PC-3 (cell line): ENCODE results near the gene ITPRIP. TPM values are rescaled to one million over a fixed set of nuclear protein-coding genes. Genes with fewer than 3 reads are reported as not detected.

Source experiments
- ATAC-seq: fragments of 200-7000 bp; cut with Tn5 transposase; 2 replicates; pipeline ENCODE4 v1.9.1; 2020; ENCODE audit warnings: mild to moderate bottlenecking, moderate library complexity
- BruUV-seq: library from RNA; stranded (reverse); fragments of 400-500 nt; replicated peaks from 2 replicates; lab custom pipeline; 2021; lab: Mats Ljungman, UMichigan
- CTCF ChIA-PET: fragments of 300-600 bp; sonication (Branson Sonifier 250); formaldehyde crosslinking; loops from one replicate; lab custom pipeline; 2022; ENCODE audit warnings: antibody characterized with exemption; lab: Charles Lee
- POLR2A ChIA-PET: fragments of 300-600 bp; sonication (Branson Sonifier 250); formaldehyde crosslinking; loops from one replicate; lab custom pipeline; 2022; ENCODE audit warnings: antibody characterized with exemption; ENCODE audit not compliant: unreplicated experiment; lab: Charles Lee
- DNase-seq: peaks from one replicate; pipeline ENCODE4 v3.0.0-alpha.2; 2015
- H2AFZ ChIP-seq: fragments of 300-600 bp; sonication (generic); 2 replicates; pipeline ENCODE4 v1.6.0; 2016; ENCODE audit warnings: antibody characterized with exemption, low read length
- H3F3A ChIP-seq: fragments of 300-600 bp; sonication (generic); one replicate; pipeline ENCODE4 v1.6.0; 2017; ENCODE audit warnings: antibody characterized with exemption, low read length, control low read depth, mild to moderate bottlenecking; ENCODE audit not compliant: unreplicated experiment
- H3K27ac ChIP-seq: fragments of 300-600 bp; sonication (generic); 2 replicates; pipeline ENCODE4 v1.5.1; 2016; ENCODE audit warnings: mild to moderate bottlenecking, low read length
- H3K27me3 ChIP-seq: fragments of 300-600 bp; sonication (generic); 2 replicates; pipeline ENCODE4 v1.6.1; 2016; ENCODE audit warnings: low read length, mixed read lengths
- H3K36me3 ChIP-seq: fragments of 300-600 bp; sonication (generic); 2 replicates; pipeline ENCODE4 v1.6.1; 2016; ENCODE audit warnings: low read depth, mixed run types, low read length, mixed read lengths
- H3K4me1 ChIP-seq: fragments of 300-600 bp; sonication (generic); 2 replicates; pipeline ENCODE4 v1.5.1; 2016; ENCODE audit warnings: low read length; ENCODE audit not compliant: insufficient read depth
- H3K4me2 ChIP-seq: fragments of 300-600 bp; sonication (generic); 2 replicates; pipeline ENCODE4 v1.6.0; 2016; ENCODE audit warnings: low read length
- H3K4me3 ChIP-seq: fragments of 300-600 bp; sonication (generic); 2 replicates; pipeline ENCODE4 v1.5.1; 2016; ENCODE audit warnings: mild to moderate bottlenecking, low read length, mixed read lengths
- H3K79me2 ChIP-seq: fragments of 300-600 bp; sonication (generic); 2 replicates; pipeline ENCODE4 v1.6.1; 2017; ENCODE audit warnings: low read length, mixed read lengths
- H3K9ac ChIP-seq: fragments of 300-600 bp; sonication (generic); 2 replicates; pipeline ENCODE4 v1.6.0; 2016; ENCODE audit warnings: mild to moderate bottlenecking, low read length
- H3K9me2 ChIP-seq: fragments of 300-600 bp; sonication (generic); replicated peaks from 2 replicates; pipeline ENCODE4 v1.6.1; 2016; ENCODE audit warnings: mixed run types, low read length, mixed read lengths
- H3K9me3 ChIP-seq: fragments of 300-600 bp; sonication (generic); 2 replicates; pipeline ENCODE4 v1.6.1; 2016; ENCODE audit warnings: low read length, mixed read lengths
- H4K20me1 ChIP-seq: fragments of 300-600 bp; sonication (generic); 2 replicates; pipeline ENCODE4 v1.6.1; 2016; ENCODE audit warnings: low read length, mixed read lengths
- EZH2 ChIP-seq: fragments of 300-600 bp; sonication (generic); IDR thresholded peaks from one replicate; pipeline ENCODE4 v1.6.1; 2017; ENCODE audit warnings: antibody characterized with exemption, mild to moderate bottlenecking, low read length; ENCODE audit not compliant: unreplicated experiment
- EZH2phosphoT487 ChIP-seq: fragments of 300-600 bp; sonication (generic); IDR thresholded peaks from 2 replicates; pipeline ENCODE4 v1.6.1; 2018; ENCODE audit warnings: mild to moderate bottlenecking, antibody characterized with exemption, low read length, borderline replicate concordance
- intact Hi-C: fragments of 100-400 bp; cut with micrococcal nuclease; formaldehyde crosslinking; loops from 2 replicates; pipeline ENCODE4 v1.9.0; 2023
- total RNA-seq: library from RNA; depleted of rRNA; stranded (reverse); fragments of >200 nt; gene quantifications from 2 replicates; pipeline ENCODE4 v1.2.3, GENCODE V29; 2014
- TF ChIP-seq, protein P1 (sequence below): fragments of 300-600 bp; sonication (generic); conservative IDR thresholded peaks from 2 replicates; pipeline ENCODE4 v1.5.1; 2017; ENCODE audit warnings: antibody characterized with exemption, low read depth, mild to moderate bottlenecking, low read length

Gene ITPRIP
- total RNA-seq, 1 experiment from 2014 or later: 7.0 TPM

DNA sequence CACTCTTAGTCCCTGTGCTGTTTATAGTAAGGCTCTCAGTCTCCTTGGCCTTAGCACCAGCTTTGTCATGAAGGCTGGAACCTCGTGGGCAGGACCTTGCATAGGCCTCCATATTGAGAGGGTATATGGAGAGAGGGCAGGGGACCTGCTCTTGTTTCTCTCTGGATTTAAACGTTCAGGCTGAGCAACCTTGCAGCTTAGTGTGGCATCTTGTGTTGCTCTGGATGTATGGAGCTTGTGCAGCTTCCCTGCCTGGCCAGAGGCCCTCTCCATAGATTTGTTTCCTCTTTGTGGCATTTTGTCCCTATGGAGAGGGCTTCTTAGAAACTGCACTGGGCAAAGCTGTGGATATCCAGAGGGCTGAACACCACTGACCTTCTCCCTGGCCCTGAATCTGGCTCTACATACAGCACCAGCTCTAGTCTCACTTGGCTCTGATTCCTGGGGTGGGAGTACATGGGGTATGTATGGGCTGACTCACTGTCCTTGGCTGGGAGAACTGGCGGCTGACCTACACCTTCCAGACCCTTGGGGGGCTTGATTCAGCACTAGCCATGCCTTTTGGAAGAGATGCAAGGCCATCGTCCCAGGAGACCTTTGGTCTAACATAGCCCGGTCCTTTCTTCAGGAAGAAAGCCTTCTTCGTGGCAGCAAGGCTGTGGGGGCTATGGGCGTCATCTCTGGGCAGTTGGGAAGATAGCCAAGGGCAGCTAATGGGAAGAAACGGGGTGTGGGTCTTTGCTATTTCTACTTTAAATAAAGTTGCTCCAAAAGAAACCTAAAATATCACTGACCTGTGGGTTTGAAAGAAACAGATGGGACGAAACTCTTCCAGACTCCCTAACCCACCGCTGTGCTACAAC is 30.5 kb downstream of the ITPRIP start:
- no peaks in the 10 kb centered on the region for H3K9me2 ChIP-seq
- H3K4me2 ChIP-seq: no peak overlapping the region
- peaks cover 4% of the 10 kb centered on the region for H3K36me3 ChIP-seq
- H3F3A ChIP-seq: no peaks in the 10 kb centered on the region
- H2AFZ ChIP-seq: no peak overlapping the region
- ChIA-PET CTCF (no interaction called here), POLR2A (interaction anchor here (0.7 kb wide), 1 partner anchor 43 kb away, joined by 3 read pairs; no protein-coding TSS in a partner anchor)
- H3K27me3 ChIP-seq: no peaks in the 10 kb centered on the region
- no peaks in the 10 kb centered on the region for H3K79me2 ChIP-seq
- no peaks in the 10 kb centered on the region for H3K9me3 ChIP-seq
- no peak overlapping the region for H3K27ac ChIP-seq
- no peak overlapping the region for H3K4me3 ChIP-seq
- H4K20me1 ChIP-seq: no peaks in the 10 kb centered on the region
- ATAC-seq (no peak), DNase-seq (no peak)
- TF ChIP-seq, protein P1, sequence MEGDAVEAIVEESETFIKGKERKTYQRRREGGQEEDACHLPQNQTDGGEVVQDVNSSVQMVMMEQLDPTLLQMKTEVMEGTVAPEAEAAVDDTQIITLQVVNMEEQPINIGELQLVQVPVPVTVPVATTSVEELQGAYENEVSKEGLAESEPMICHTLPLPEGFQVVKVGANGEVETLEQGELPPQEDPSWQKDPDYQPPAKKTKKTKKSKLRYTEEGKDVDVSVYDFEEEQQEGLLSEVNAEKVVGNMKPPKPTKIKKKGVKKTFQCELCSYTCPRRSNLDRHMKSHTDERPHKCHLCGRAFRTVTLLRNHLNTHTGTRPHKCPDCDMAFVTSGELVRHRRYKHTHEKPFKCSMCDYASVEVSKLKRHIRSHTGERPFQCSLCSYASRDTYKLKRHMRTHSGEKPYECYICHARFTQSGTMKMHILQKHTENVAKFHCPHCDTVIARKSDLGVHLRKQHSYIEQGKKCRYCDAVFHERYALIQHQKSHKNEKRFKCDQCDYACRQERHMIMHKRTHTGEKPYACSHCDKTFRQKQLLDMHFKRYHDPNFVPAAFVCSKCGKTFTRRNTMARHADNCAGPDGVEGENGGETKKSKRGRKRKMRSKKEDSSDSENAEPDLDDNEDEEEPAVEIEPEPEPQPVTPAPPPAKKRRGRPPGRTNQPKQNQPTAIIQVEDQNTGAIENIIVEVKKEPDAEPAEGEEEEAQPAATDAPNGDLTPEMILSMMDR: no peak
- TF ChIP-seq EZH2phosphoT487: no peak
- TF ChIP-seq EZH2: no peak
- intact Hi-C loops: no loop called here
- no peak overlapping the region for H3K9ac ChIP-seq
- BruUV-seq: no TSS peak
- peaks cover 30% of the 10 kb centered on the region for H3K4me1 ChIP-seq

GRCh38 chr10:104306897-104307296 is 31.4 kb downstream of the ITPRIP start:
- no peak overlapping the region for H3K9ac ChIP-seq
- BruUV-seq: no TSS peak
- DNase-seq (no peak), ATAC-seq (no peak)
- H3K4me2 ChIP-seq: no peak overlapping the region
- H2AFZ ChIP-seq: no peak overlapping the region
- POLR2A ChIA-PET: no interaction called here
- no peak overlapping the region for H3K27ac ChIP-seq
- no peaks in the 10 kb centered on the region for H3K9me2 ChIP-seq
- peaks cover 30% of the 10 kb centered on the region for H3K4me1 ChIP-seq
- intact Hi-C loops: no loop called here
- no peaks in the 10 kb centered on the region for H3F3A ChIP-seq
- H3K27me3 ChIP-seq: no peaks in the 10 kb centered on the region
- CTCF ChIA-PET: interaction anchor here (1.0 kb wide), 1 partner anchor 15 kb away, joined by 6 read pairs; no protein-coding TSS in a partner anchor
- H3K4me3 ChIP-seq: no peak overlapping the region
- no peaks in the 10 kb centered on the region for H4K20me1 ChIP-seq
- no peaks in the 10 kb centered on the region for H3K36me3 ChIP-seq
- no peak for TF ChIP-seq EZH2
- TF ChIP-seq, protein P1: no peak
- TF ChIP-seq EZH2phosphoT487: no peak
- H3K9me3 ChIP-seq: no peaks in the 10 kb centered on the region
- no peaks in the 10 kb centered on the region for H3K79me2 ChIP-seq
